WERI-Rb-1 (cell line): Measurements from ENCODE around the gene SLC16A14.

Experiments used
- DNase-seq: peaks from one replicate; pipeline ENCODE4 v3.0.0-alpha.2; 2020
- H3K27ac ChIP-seq: fragments of 250-450 bp; sonication (Bioruptor Pico); 2 replicates; pipeline ENCODE4 v1.5.1; 2020; ENCODE audit warnings: mild to moderate bottlenecking, moderate library complexity
- H3K27me3 ChIP-seq: fragments of 250-450 bp; sonication (Bioruptor Pico); 2 replicates; pipeline ENCODE4 v1.5.1; 2021; ENCODE audit warnings: mild to moderate bottlenecking, low read depth, moderate library complexity; ENCODE audit not compliant: insufficient read depth, severe bottlenecking
- H3K36me3 ChIP-seq: fragments of 250-450 bp; sonication (Bioruptor Pico); 2 replicates; pipeline ENCODE4 v1.5.1; 2020; ENCODE audit warnings: mild to moderate bottlenecking, moderate library complexity
- H3K4me3 ChIP-seq: 2 replicates; pipeline ENCODE4 v1.5.1; 2011; ENCODE audit warnings: low read depth, mild to moderate bottlenecking, control low read depth, low read length
- H3K9me3 ChIP-seq: fragments of 250-450 bp; sonication (Bioruptor Pico); 2 replicates; pipeline ENCODE4 v1.5.1; 2021; ENCODE audit warnings: mild to moderate bottlenecking, moderate library complexity; ENCODE audit not compliant: severe bottlenecking
- TF ChIP-seq, protein P1 (sequence below): IDR thresholded peaks from 2 replicates; pipeline ENCODE4 v1.5.1; 2011; ENCODE audit warnings: low read depth, mild to moderate bottlenecking, control low read depth, inconsistent platforms, low read length

SLC16A14 gene

DNA sequence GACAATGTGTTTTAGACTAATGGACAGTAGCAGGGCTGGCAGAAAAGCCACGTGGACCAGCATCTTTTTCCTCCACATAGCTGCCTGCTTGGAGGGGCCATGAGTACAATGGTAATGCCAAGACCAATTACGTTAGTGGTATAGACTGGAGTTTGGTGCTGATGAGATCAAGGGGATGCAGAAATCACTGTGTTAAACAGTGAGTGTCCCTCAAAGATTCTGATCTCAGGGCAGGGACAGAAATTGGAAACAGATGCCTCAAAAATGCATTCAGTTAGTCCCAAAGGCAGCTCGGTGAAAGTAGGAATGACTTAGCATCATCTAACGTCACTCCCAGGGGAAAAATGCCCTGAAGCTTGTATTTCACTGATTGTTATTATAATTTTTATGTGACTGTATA is 72.4 kb downstream of the SLC16A14 start:
- no peaks in the 10 kb centered on the region for H3K36me3 ChIP-seq
- H3K9me3 ChIP-seq: no peaks in the 10 kb centered on the region
- no peak for DNase-seq

DNA sequence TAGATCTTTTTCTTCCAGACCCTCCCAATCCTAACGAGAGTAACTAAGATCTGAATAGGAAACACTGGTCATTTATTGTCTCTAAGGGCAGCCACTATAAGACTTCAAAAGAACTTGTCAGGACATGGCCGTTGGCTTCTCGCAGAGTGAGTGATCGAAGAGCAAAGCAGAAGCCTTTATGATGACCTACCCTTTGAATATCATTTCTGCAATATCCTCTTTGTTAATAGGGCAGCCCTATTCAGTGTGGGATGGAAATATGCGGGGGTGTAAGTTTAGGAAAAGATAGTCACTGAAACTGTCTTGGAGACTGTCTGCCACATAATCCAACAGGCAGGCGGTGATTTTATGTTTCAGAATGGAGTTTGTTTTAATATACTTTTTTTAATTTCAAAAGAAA is 75.5 kb downstream of the SLC16A14 start:
- H3K4me3 ChIP-seq: no peak overlapping the region
- H3K9me3 ChIP-seq: no peaks in the 10 kb centered on the region
- DNase-seq: no peak
- H3K27ac ChIP-seq: no peak overlapping the region
- no peaks in the 10 kb centered on the region for H3K36me3 ChIP-seq
- H3K27me3 ChIP-seq: no peaks in the 10 kb centered on the region
- TF ChIP-seq, protein P1, sequence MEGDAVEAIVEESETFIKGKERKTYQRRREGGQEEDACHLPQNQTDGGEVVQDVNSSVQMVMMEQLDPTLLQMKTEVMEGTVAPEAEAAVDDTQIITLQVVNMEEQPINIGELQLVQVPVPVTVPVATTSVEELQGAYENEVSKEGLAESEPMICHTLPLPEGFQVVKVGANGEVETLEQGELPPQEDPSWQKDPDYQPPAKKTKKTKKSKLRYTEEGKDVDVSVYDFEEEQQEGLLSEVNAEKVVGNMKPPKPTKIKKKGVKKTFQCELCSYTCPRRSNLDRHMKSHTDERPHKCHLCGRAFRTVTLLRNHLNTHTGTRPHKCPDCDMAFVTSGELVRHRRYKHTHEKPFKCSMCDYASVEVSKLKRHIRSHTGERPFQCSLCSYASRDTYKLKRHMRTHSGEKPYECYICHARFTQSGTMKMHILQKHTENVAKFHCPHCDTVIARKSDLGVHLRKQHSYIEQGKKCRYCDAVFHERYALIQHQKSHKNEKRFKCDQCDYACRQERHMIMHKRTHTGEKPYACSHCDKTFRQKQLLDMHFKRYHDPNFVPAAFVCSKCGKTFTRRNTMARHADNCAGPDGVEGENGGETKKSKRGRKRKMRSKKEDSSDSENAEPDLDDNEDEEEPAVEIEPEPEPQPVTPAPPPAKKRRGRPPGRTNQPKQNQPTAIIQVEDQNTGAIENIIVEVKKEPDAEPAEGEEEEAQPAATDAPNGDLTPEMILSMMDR: no peak

More for the DNA sequence above, 72.4 kb downstream of the SLC16A14 start:
- Histone ChIP-seq H3K27me3 (no peaks in the 10 kb centered on the region), H3K4me3 (no peak overlapping the region), H3K27ac (no peak overlapping the region)
- TF ChIP-seq, protein P1: no peak
